Cardiac muscle cell (in vitro differentiated cells and primary cell): Measurements from ENCODE around the gene ADCY5. TPM values are rescaled to one million over a fixed set of nuclear protein-coding genes. Genes with fewer than 3 reads are reported as not detected.

Experiments
- DNase-seq, 2 donors: peaks; one replicate each; pipeline versions ENCODE4 v3.0.0 to v3.0.0-alpha.2; 2010 to 2017; ENCODE audit warnings: low read depth in 1 of 2, low spot score in 1 of 2
- H3K27ac ChIP-seq: fragments of 200-600 bp; sonication (generic); 2 replicates; pipeline ENCODE4 v1.5.1; 2016
- H3K27me3 ChIP-seq: fragments of 200-600 bp; sonication (generic); 2 replicates; pipeline ENCODE4 v1.6.0; 2016; ENCODE audit warnings: control low read depth
- H3K36me3 ChIP-seq: fragments of 200-600 bp; sonication (generic); 2 replicates; pipeline ENCODE4 v1.5.1; 2016; ENCODE audit warnings: control low read depth
- H3K4me1 ChIP-seq: fragments of 200-600 bp; sonication (generic); 2 replicates; pipeline ENCODE4 v1.8.1; 2017; ENCODE audit warnings: low read depth, mild to moderate bottlenecking, mixed run types
- H3K4me3 ChIP-seq: fragments of 200-600 bp; sonication (generic); 2 replicates; pipeline ENCODE4 v1.5.1; 2016; ENCODE audit warnings: mild to moderate bottlenecking
- H3K9me3 ChIP-seq: fragments of 200-600 bp; sonication (generic); 2 replicates; pipeline ENCODE4 v1.5.1; 2017; ENCODE audit warnings: low read depth, mild to moderate bottlenecking, control low read depth
- polyA plus RNA-seq: library from polyadenylated mRNA; unstranded; fragments of >200 nt; fragmentation: Nextera tagmentation; extraction: Ambion mirVana; gene quantifications from 2 replicates; pipeline ENCODE4 v1.2.1, GENCODE V29; 2016
- total RNA-seq: library from RNA; depleted of rRNA; stranded (reverse); fragments of >200 nt; gene quantifications from 2 replicates; pipeline ENCODE4 v1.2.3, GENCODE V29; 2016
- TF ChIP-seq, protein P1 (sequence below): IDR thresholded peaks from 2 replicates; pipeline ENCODE4 v1.5.1; 2012; ENCODE audit warnings: low read depth, mild to moderate bottlenecking, low read length

The ADCY5 gene
- total and polyA plus RNA-seq, 2 experiments from 2014 or later, result 38.4 to 93.7 TPM

DNA sequence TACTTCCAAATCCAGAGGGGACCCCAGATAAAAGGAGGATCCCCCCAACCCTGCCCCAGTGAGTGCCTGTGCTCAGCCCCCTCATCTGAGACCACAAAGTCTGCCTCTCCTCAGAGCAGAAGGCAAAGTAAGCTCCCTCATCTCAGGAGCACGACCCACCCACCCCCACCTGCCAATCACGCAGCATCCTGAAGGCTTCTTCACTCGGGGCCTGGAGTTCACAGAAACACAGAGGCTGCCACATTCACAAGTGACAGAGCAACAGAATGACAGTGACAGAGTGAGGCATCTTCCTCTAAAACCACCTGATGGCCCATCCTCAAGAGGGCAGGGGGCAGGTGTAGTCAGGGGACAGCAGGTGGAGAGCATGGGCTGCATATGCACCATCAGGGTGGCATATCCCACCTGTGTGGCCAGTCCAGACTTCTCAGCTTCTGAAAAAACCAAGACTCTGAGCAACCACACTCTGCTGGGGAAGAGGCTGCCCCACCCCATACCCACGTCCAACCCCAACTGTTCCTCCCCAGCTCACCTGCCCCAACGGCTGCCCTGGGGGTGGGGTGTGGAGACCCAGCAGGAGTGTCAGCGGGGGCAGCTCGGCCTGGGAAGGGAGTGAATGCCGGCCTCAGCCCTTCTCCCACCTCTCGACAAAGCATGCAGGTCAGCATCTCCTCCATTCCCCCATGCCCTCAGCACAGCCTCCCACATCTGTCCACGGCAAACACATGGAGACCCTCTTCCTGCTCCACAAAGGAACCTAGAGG lies 19.3 kb downstream of the ADCY5 start:
- no peak overlapping the region for H3K4me3 ChIP-seq

DNA sequence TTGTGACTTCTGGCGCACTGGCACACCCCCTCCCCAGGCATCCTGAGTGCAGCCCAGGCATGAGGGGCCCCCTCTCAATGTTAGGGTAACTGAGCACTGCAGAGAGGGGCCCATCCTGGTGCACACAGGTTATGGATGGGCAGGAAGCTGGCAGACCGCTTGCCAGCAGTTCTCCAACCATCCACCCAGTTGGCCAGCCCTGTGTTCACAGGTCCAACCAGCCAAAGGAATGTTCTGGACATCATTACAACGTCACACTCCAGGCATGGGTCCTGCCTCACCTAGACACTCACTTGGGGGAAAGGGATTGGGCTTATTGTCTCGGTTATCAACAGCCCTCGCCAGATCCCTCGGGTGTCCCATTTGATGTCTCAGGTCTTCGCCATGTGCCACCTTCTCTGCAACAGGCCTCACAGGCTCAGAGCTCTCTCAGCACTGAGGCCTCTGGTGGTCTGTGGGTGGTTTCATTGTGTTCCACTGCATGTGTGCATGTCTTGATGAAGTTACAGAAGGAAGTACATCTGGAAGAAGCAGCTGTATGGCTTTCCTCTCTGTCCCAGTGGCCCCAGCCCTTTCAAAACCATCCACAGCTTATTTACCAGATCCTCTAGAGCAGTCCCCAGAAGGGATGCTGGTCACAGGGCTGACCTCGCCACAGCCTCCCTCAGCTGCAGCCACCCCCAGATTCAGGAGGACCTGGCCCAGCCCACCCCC lies 23.7 kb downstream of the ADCY5 start:
- H3K9me3 ChIP-seq, result no peaks in the 10 kb centered on the region
- TF ChIP-seq, protein P1, sequence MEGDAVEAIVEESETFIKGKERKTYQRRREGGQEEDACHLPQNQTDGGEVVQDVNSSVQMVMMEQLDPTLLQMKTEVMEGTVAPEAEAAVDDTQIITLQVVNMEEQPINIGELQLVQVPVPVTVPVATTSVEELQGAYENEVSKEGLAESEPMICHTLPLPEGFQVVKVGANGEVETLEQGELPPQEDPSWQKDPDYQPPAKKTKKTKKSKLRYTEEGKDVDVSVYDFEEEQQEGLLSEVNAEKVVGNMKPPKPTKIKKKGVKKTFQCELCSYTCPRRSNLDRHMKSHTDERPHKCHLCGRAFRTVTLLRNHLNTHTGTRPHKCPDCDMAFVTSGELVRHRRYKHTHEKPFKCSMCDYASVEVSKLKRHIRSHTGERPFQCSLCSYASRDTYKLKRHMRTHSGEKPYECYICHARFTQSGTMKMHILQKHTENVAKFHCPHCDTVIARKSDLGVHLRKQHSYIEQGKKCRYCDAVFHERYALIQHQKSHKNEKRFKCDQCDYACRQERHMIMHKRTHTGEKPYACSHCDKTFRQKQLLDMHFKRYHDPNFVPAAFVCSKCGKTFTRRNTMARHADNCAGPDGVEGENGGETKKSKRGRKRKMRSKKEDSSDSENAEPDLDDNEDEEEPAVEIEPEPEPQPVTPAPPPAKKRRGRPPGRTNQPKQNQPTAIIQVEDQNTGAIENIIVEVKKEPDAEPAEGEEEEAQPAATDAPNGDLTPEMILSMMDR, result no peak
- H3K4me1 ChIP-seq, result no peaks in the 10 kb centered on the region
- no peak overlapping the region for H3K27ac ChIP-seq
- DNase-seq, result no peak
- H3K36me3 ChIP-seq, result no peaks in the 10 kb centered on the region
- H3K27me3 ChIP-seq, result no peaks in the 10 kb centered on the region
- H3K4me3 ChIP-seq, result no peak overlapping the region

More for the DNA sequence above, 19.3 kb downstream of the ADCY5 start:
- TF ChIP-seq, protein P1, result no peak
- Histone ChIP-seq H3K4me1 (no peaks in the 10 kb centered on the region), H3K9me3 (no peaks in the 10 kb centered on the region), H3K27me3 (no peaks in the 10 kb centered on the region), H3K36me3 (no peaks in the 10 kb centered on the region), H3K27ac (no peak overlapping the region)
- DNase-seq, result no peak

DNA sequence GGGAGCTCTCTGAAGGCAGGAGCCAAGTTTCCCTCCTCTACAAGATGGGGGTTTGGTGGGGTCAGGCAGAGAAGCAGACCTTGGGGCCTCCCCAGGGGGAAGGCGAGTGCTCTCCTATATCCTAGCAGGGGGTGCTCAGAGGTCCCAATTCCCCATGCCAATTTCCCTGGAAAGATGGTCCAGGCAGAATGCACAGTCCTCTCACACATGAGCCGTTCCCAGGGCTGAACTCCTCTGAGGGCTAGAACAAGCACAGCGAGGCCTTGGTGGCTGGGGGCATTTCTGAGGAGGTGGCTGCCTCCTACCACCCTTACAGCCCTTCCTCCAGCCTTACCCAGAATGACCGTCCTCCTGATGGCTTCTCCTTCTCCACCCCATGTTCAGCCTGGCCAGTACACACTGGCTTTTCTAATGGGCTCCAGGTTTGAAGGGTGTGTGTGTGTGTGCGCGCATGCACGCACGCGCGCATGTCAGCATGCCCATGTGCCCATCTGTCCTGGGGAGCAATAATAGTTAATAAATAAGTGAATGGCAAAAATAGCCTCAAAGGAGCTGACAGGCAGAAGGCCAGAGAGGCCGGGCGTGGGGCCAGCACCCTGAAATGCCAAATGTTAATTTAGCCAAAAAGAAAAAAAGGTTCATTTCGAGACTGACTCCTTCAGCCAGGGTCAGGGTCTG lies 24.4 kb downstream of the ADCY5 start:
- Histone ChIP-seq H3K4me1 (no peaks in the 10 kb centered on the region), H3K9me3 (no peaks in the 10 kb centered on the region), H3K36me3 (no peaks in the 10 kb centered on the region), H3K4me3 (no peak overlapping the region), H3K27me3 (no peaks in the 10 kb centered on the region), H3K27ac (no peak overlapping the region)
- TF ChIP-seq, protein P1, result no peak
- DNase-seq, result no peak

DNA sequence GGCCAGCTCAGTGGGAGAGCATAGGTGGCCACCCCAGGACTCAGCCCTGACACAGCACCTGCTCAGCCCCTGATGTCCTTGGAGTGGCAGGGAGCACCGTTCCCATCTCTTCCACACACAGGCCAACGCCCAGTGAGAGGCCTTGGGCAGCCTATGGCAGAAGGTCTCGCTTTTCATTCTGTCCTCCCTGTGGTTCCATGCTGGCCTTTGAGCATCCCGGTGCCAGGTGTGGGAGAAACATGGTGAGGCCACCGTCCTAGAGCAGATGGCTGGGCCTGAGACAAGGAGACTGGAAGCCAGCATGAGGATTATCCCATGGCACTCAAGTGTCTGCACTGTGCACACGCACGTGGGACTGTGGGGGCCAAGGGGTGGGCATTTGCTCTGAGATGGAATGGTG lies 25.1 kb downstream of the ADCY5 start:
- Histone ChIP-seq H3K36me3 (no peaks in the 10 kb centered on the region), H3K27me3 (no peaks in the 10 kb centered on the region), H3K4me3 (no peak overlapping the region), H3K9me3 (no peaks in the 10 kb centered on the region), H3K27ac (no peak overlapping the region), H3K4me1 (no peaks in the 10 kb centered on the region)
- TF ChIP-seq, protein P1, result no peak
- no peak for DNase-seq

DNA sequence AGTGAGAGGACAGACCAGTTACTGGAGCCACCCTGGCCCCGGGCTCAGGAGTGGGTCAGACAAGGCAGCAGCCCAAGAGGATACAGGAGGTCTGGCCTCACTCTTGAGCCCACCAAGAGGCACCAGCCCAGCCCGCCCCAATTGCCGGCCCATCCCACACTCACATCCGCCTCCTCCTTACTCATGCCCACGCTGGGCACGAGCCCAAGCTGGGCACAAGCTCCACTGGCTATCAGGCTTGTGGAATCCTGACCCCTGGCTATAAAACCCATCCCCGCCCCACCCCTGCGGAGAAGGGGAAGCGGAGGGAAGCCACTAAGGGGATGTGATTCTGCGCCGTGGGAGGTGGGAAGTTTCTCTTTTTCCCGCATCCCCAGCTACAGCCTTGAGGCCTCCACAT lies 25.9 kb downstream of the ADCY5 start:
- DNase-seq, result no peak
- Histone ChIP-seq H3K9me3 (no peaks in the 10 kb centered on the region), H3K27ac (no peak overlapping the region), H3K36me3 (no peaks in the 10 kb centered on the region), H3K27me3 (no peaks in the 10 kb centered on the region), H3K4me1 (no peaks in the 10 kb centered on the region), H3K4me3 (no peak overlapping the region)
- TF ChIP-seq, protein P1, result no peak
